ENCODE measurements around the gene KCNS3.

DNA sequence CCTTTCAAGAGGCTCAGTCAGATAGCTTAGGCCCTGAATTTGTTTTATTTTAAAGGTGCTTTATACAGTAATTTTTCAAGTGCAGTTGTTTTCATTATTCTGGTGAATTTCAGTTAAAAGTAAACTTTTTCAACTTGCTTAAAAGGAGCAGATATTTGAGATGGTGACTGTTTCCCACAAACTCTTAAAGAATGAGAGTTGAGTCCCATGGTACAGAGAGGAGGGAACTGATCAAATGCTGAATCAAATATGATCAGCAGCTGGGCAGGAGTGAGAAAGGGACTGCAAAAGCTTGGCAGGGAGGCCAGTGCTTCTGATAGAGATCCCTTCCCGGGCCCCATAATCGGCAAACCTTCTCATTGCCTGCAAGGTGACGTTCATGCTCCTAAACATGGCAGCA lies 91.2 kb downstream of the KCNS3 start:
- no peak for TF ChIP-seq POLR2A (IDR thresholded peaks at IDR 0.05)
- TF ChIP-seq POLR2AphosphoS5 (IDR thresholded peaks at IDR 0.05) = no peak
- TF ChIP-seq, protein P1, sequence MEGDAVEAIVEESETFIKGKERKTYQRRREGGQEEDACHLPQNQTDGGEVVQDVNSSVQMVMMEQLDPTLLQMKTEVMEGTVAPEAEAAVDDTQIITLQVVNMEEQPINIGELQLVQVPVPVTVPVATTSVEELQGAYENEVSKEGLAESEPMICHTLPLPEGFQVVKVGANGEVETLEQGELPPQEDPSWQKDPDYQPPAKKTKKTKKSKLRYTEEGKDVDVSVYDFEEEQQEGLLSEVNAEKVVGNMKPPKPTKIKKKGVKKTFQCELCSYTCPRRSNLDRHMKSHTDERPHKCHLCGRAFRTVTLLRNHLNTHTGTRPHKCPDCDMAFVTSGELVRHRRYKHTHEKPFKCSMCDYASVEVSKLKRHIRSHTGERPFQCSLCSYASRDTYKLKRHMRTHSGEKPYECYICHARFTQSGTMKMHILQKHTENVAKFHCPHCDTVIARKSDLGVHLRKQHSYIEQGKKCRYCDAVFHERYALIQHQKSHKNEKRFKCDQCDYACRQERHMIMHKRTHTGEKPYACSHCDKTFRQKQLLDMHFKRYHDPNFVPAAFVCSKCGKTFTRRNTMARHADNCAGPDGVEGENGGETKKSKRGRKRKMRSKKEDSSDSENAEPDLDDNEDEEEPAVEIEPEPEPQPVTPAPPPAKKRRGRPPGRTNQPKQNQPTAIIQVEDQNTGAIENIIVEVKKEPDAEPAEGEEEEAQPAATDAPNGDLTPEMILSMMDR (IDR thresholded peaks at IDR 0.05 in 8 of 11, conservative IDR thresholded peaks at IDR 0.05 in 3 of 11) = no peak
